ENCODE data around the gene FNDC1.

The FNDC1 gene

GRCh38 chr6:159321267-159321666 lies 152.1 kb downstream of the FNDC1 start:
- TF ChIP-seq CTCF (IDR thresholded peaks at IDR 0.05; ENCODE audit: low read length) (no peak), EZH2 (IDR thresholded peaks at IDR 0.05; ENCODE audit: borderline replicate concordance, low read length) (no peak)
- no peaks in the 10 kb centered on the region for H3K36me3 ChIP-seq (ENCODE audit: insufficient read depth, low read length)
- H4K20me1 ChIP-seq (ENCODE audit: insufficient read depth, low read length) = no peaks in the 10 kb centered on the region
- no peaks in the 10 kb centered on the region for H3K4me1 ChIP-seq (ENCODE audit: insufficient read depth, low read length, severe bottlenecking)
- no peak overlapping the region for H3K4me2 ChIP-seq (ENCODE audit: low read length)
- H3K27me3 ChIP-seq (ENCODE audit: insufficient read depth, low read length) = no peaks in the 10 kb centered on the region
- no peaks in the 10 kb centered on the region for H3K9me2 ChIP-seq (ENCODE audit: low read depth, low read length)
- no peak overlapping the region for H3K9ac ChIP-seq (ENCODE audit: low read length)
- H2AFZ ChIP-seq (ENCODE audit: low read length) = no peak overlapping the region
- H3K79me2 ChIP-seq (ENCODE audit: insufficient read depth, low read length) = no peaks in the 10 kb centered on the region
- no peaks in the 10 kb centered on the region for H3F3A ChIP-seq (ENCODE audit: insufficient read depth, low read length)
- H3K9me3 ChIP-seq (ENCODE audit: low read length) = no peaks in the 10 kb centered on the region
- no peak overlapping the region for H3K27ac ChIP-seq (ENCODE audit: low read depth, low read length, poor library complexity, severe bottlenecking)
- H3K4me3 ChIP-seq (ENCODE audit: low read depth, low read length, poor library complexity, severe bottlenecking) = no peak overlapping the region
